Hepatocyte (in vitro differentiated cells): Measurements from ENCODE around the gene ADRA1B. TPM values are rescaled to one million over a fixed set of nuclear protein-coding genes. Genes with fewer than 3 reads are reported as not detected.

Experiments used
- DNase-seq: peaks from one replicate; pipeline ENCODE4 v3.0.0-alpha.2; 2016; ENCODE audit warnings: low spot score
- H2AFZ ChIP-seq: fragments of 200-600 bp; sonication (generic); 2 replicates; pipeline ENCODE4 v1.6.0; 2016; ENCODE audit warnings: antibody characterized with exemption, mild to moderate bottlenecking
- H3K27ac ChIP-seq: fragments of 200-600 bp; sonication (generic); 2 replicates; pipeline ENCODE4 v1.5.1; 2016; ENCODE audit warnings: mild to moderate bottlenecking
- H3K27me3 ChIP-seq: fragments of 200-600 bp; sonication (generic); 2 replicates; pipeline ENCODE4 v1.6.1; 2016
- H3K36me3 ChIP-seq: fragments of 200-600 bp; sonication (generic); replicated peaks from 2 replicates; pipeline ENCODE4 v1.5.1; 2016; ENCODE audit warnings: low read depth; ENCODE audit not compliant: insufficient read depth
- H3K4me1 ChIP-seq: fragments of 200-600 bp; sonication (generic); 2 replicates; pipeline ENCODE4 v1.5.1; 2016; ENCODE audit warnings: mild to moderate bottlenecking, moderate library complexity; ENCODE audit not compliant: insufficient read depth
- H3K4me2 ChIP-seq: fragments of 200-600 bp; sonication (generic); 2 replicates; pipeline ENCODE4 v1.6.0; 2016
- H3K4me3 ChIP-seq: fragments of 200-600 bp; sonication (generic); 2 replicates; pipeline ENCODE4 v1.5.1; 2016; ENCODE audit warnings: mild to moderate bottlenecking
- H3K79me2 ChIP-seq: fragments of 200-600 bp; sonication (generic); 2 replicates; pipeline ENCODE4 v1.6.0; 2017; ENCODE audit warnings: mild to moderate bottlenecking
- H3K9me2 ChIP-seq: fragments of 200-600 bp; sonication (generic); replicated peaks from 2 replicates; pipeline ENCODE4 v1.6.0; 2017; ENCODE audit warnings: mild to moderate bottlenecking; ENCODE audit not compliant: insufficient read depth
- H3K9me3 ChIP-seq: fragments of 200-600 bp; sonication (generic); 2 replicates; pipeline ENCODE4 v1.5.1; 2016; ENCODE audit warnings: low read depth, mild to moderate bottlenecking
- H4K20me1 ChIP-seq: fragments of 200-600 bp; sonication (generic); 2 replicates; pipeline ENCODE4 v1.6.0; 2016; ENCODE audit warnings: mild to moderate bottlenecking; ENCODE audit not compliant: insufficient read depth, poor library complexity, severe bottlenecking
- EZH2 ChIP-seq: fragments of 200-600 bp; sonication (generic); IDR thresholded peaks from 2 replicates; pipeline ENCODE4 v1.6.1; 2016; ENCODE audit warnings: antibody characterized with exemption, mild to moderate bottlenecking, borderline replicate concordance
- EZH2phosphoT487 ChIP-seq: fragments of 200-600 bp; sonication (generic); IDR thresholded peaks from one replicate; pipeline ENCODE4 v1.6.1; 2018; ENCODE audit warnings: antibody characterized with exemption, mild to moderate bottlenecking, low read depth, moderate library complexity; ENCODE audit not compliant: unreplicated experiment, severe bottlenecking
- WGBS: methylation state at CpG from one replicate; pipeline ENCODE4 v1.1.6; 2016; ENCODE audit warnings: low lambda C conversion rate; ENCODE audit errors: missing lambda C conversion rate; 5-methylcytosine and 5-hydroxymethylcytosine counted together
- polyA plus RNA-seq: library from polyadenylated mRNA; unstranded; fragments of >200 nt; fragmentation: Nextera tagmentation; extraction: Ambion mirVana; gene quantifications from 2 replicates; pipeline ENCODE4 v1.2.1, GENCODE V29; 2016
- total RNA-seq: library from RNA; depleted of rRNA; stranded (reverse); fragments of >200 nt; gene quantifications from 2 replicates; pipeline ENCODE4 v1.2.3, GENCODE V29; 2014
- TF ChIP-seq, protein P1 (sequence below): fragments of 200-600 bp; sonication (generic); IDR thresholded peaks from 2 replicates; pipeline ENCODE4 v1.5.1; 2016; ENCODE audit warnings: antibody characterized with exemption, mild to moderate bottlenecking; ENCODE audit not compliant: poor library complexity

The ADRA1B gene
- total and polyA plus RNA-seq, 2 experiments from 2014 or later = 2.6 to 3.5 TPM

GRCh38 chr5:159937580-159937979 is 21.3 kb downstream of the ADRA1B start:
- WGBS = 95% methylated on average over 10 of the region's 10 CpGs
- no peak overlapping the region for H3K4me2 ChIP-seq

DNA sequence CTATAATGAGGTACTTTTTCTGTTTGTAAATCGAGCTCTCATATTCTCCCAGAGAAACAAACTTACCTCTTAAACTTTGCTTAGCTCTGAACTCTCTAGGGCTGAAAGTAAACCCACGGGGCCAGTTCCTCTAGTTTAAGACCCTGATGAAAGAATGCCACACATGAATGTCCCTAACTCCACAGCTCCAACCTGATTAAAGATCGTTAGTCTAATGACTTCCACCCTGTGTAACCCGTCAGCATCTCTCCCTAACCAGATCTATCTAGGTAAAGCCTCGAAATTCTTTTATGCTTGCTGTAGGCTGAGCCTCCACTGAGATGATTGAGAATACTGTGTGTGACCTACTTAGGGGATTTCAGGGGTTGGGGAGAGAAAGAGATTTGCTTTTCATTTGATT is 27.0 kb downstream of the ADRA1B start:
- no peaks in the 10 kb centered on the region for H3K27me3 ChIP-seq
- no peaks in the 10 kb centered on the region for H3K9me2 ChIP-seq
- H4K20me1 ChIP-seq = no peaks in the 10 kb centered on the region
- 53% methylated on average over 5 of the region's 5 CpGs for WGBS
- no peaks in the 10 kb centered on the region for H3K36me3 ChIP-seq
- no peak overlapping the region for H2AFZ ChIP-seq
- no peaks in the 10 kb centered on the region for H3K79me2 ChIP-seq
- TF ChIP-seq, protein P1, sequence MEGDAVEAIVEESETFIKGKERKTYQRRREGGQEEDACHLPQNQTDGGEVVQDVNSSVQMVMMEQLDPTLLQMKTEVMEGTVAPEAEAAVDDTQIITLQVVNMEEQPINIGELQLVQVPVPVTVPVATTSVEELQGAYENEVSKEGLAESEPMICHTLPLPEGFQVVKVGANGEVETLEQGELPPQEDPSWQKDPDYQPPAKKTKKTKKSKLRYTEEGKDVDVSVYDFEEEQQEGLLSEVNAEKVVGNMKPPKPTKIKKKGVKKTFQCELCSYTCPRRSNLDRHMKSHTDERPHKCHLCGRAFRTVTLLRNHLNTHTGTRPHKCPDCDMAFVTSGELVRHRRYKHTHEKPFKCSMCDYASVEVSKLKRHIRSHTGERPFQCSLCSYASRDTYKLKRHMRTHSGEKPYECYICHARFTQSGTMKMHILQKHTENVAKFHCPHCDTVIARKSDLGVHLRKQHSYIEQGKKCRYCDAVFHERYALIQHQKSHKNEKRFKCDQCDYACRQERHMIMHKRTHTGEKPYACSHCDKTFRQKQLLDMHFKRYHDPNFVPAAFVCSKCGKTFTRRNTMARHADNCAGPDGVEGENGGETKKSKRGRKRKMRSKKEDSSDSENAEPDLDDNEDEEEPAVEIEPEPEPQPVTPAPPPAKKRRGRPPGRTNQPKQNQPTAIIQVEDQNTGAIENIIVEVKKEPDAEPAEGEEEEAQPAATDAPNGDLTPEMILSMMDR = no peak
- TF ChIP-seq EZH2phosphoT487 = no peak
- no peak for TF ChIP-seq EZH2
- H3K4me3 ChIP-seq = no peak overlapping the region
- H3K4me1 ChIP-seq = peaks cover 6% of the 10 kb centered on the region
- H3K4me2 ChIP-seq = no peak overlapping the region
- no peak for DNase-seq
- no peak overlapping the region for H3K27ac ChIP-seq
- H3K9me3 ChIP-seq = no peaks in the 10 kb centered on the region

More at GRCh38 chr5:159937580-159937979, 21.3 kb downstream of the ADRA1B start:
- Histone ChIP-seq H3K27me3 (no peaks in the 10 kb centered on the region), H3K79me2 (no peaks in the 10 kb centered on the region), H4K20me1 (no peaks in the 10 kb centered on the region), H2AFZ (no peak overlapping the region), H3K9me3 (no peaks in the 10 kb centered on the region), H3K4me3 (no peak overlapping the region), H3K9me2 (no peaks in the 10 kb centered on the region), H3K4me1 (no peaks in the 10 kb centered on the region), H3K36me3 (no peaks in the 10 kb centered on the region), H3K27ac (no peak overlapping the region)
- DNase-seq = no peak
- TF ChIP-seq, protein P1 = no peak
- TF ChIP-seq EZH2 (no peak), EZH2phosphoT487 (no peak)

GRCh38 chr5:159944056-159944600 is 27.8 kb downstream of the ADRA1B start:
- Histone ChIP-seq H3K36me3 (no peaks in the 10 kb centered on the region), H3K79me2 (no peaks in the 10 kb centered on the region), H2AFZ (no peak overlapping the region), H3K4me2 (no peak overlapping the region), H4K20me1 (no peaks in the 10 kb centered on the region), H3K9me2 (no peaks in the 10 kb centered on the region), H3K9me3 (no peaks in the 10 kb centered on the region), H3K4me3 (no peak overlapping the region), H3K4me1 (peaks cover 6% of the 10 kb centered on the region), H3K27me3 (no peaks in the 10 kb centered on the region), H3K27ac (no peak overlapping the region)
- 65% methylated on average over 5 of the region's 5 CpGs for WGBS
- no peak for DNase-seq
- TF ChIP-seq, protein P1 = no peak
- no peak for TF ChIP-seq EZH2
- no peak for TF ChIP-seq EZH2phosphoT487
